CD14-positive monocyte (primary cell): ENCODE results near the gene TFPI2. TPM values are rescaled to one million over a fixed set of nuclear protein-coding genes. Genes with fewer than 3 reads are reported as not detected.

Source experiments
- DNase-seq, 3 donors: peaks; one replicate each; pipeline ENCODE4 v3.0.0-alpha.2; 2011 to 2022
- H2AFZ ChIP-seq: 2 replicates; pipeline ENCODE4 v1.6.0; 2012; ENCODE audit warnings: mild to moderate bottlenecking, low read depth, low read length, inconsistent platforms; ENCODE audit not compliant: insufficient read depth, poor library complexity, severe bottlenecking
- H3K27ac ChIP-seq, 2 donors: 1 replicate in 1 of 2; 2 replicates in 1 of 2; pipeline ENCODE4 v1.5.1; 2012 to 2013; ENCODE audit warnings: low read length in 2 of 2, control low read depth in 1 of 2, inconsistent platforms in 1 of 2, low read depth in 1 of 2, mild to moderate bottlenecking in 1 of 2
- H3K27me3 ChIP-seq, 2 donors: one replicate each; pipeline versions ENCODE4 v1.6.0 to v1.6.1; 2011 to 2013; ENCODE audit warnings: low read length in 2 of 2; ENCODE audit not compliant: control insufficient read depth in 2 of 2, insufficient read depth in 2 of 2
- H3K36me3 ChIP-seq, 2 donors: replicated peaks in 1 of 2; 1 replicate in 1 of 2; 2 replicates in 1 of 2; pipeline versions ENCODE4 v1.5.1 to v1.6.1; 2012 to 2013; ENCODE audit warnings: low read length in 2 of 2, control low read depth in 1 of 2, inconsistent platforms in 1 of 2, mild to moderate bottlenecking in 1 of 2; ENCODE audit not compliant: insufficient read depth in 2 of 2, control insufficient read depth in 1 of 2
- H3K4me1 ChIP-seq, 2 donors: 1 replicate in 1 of 2; 2 replicates in 1 of 2; pipeline versions ENCODE4 v1.5.1 to v1.6.1; 2012 to 2013; ENCODE audit warnings: low read length in 2 of 2, control low read depth in 1 of 2, inconsistent platforms in 1 of 2, mild to moderate bottlenecking in 1 of 2, moderate library complexity in 1 of 2; ENCODE audit not compliant: insufficient read depth in 2 of 2, control insufficient read depth in 1 of 2
- H3K4me2 ChIP-seq: replicated peaks from 2 replicates; pipeline ENCODE3; 2012; ENCODE audit warnings: low read length, moderate library complexity, mild to moderate bottlenecking; ENCODE audit not compliant: poor library complexity, severe bottlenecking; ENCODE audit errors: extremely low read depth
- H3K4me3 ChIP-seq, 3 experiments: fragments of 200-600 bp in 1 of 3; sonication (generic) in 1 of 3; replicated peaks in 1 of 3; 1 replicate in 2 of 3; 2 replicates in 1 of 3; pipeline ENCODE4 v1.5.1; 2011 to 2013; ENCODE audit warnings: low read length in 3 of 3, mild to moderate bottlenecking in 3 of 3, control low read depth in 2 of 3, low read depth in 2 of 3, inconsistent platforms in 1 of 3, moderate library complexity in 1 of 3
- H3K79me2 ChIP-seq: 2 replicates; pipeline ENCODE4 v1.6.0; 2012; ENCODE audit warnings: mild to moderate bottlenecking, control low read depth, inconsistent platforms, low read length, moderate library complexity; ENCODE audit not compliant: insufficient read depth
- H3K9ac ChIP-seq: 2 replicates; pipeline ENCODE4 v1.6.0; 2017; ENCODE audit warnings: low read length, mild to moderate bottlenecking; ENCODE audit not compliant: insufficient read depth, poor library complexity, severe bottlenecking
- H3K9me3 ChIP-seq, 2 donors: replicated peaks in 1 of 2; 1 replicate in 1 of 2; 2 replicates in 1 of 2; pipeline versions ENCODE4 v1.5.1 to v1.6.1; 2012 to 2013; ENCODE audit warnings: low read length in 2 of 2, control low read depth in 1 of 2; ENCODE audit not compliant: control insufficient read depth in 1 of 2, insufficient read depth in 1 of 2
- H4K20me1 ChIP-seq: 2 replicates; pipeline ENCODE4 v1.6.0; 2012; ENCODE audit warnings: mild to moderate bottlenecking, low read length, control low read depth, moderate library complexity; ENCODE audit not compliant: insufficient read depth
- H3K27ac Mint-ChIP-seq, 7 donors: one replicate each; pipeline ENCODE4 v1.8.0; 2020; ENCODE audit warnings: mild to moderate bottlenecking in 7 of 7, mixed read lengths in 7 of 7, moderate library complexity in 6 of 7, inconsistent platforms in 2 of 7
- H3K27me3 Mint-ChIP-seq, 3 donors: one replicate each; pipeline ENCODE4 v1.8.0; 2021 to 2022; ENCODE audit warnings: low read depth in 3 of 3, mild to moderate bottlenecking in 3 of 3, mixed read lengths in 3 of 3, moderate library complexity in 3 of 3, inconsistent platforms in 1 of 3
- H3K36me3 Mint-ChIP-seq, 2 donors: one replicate each; pipeline ENCODE4 v1.8.0; 2020; ENCODE audit warnings: mixed read lengths in 2 of 2, inconsistent platforms in 1 of 2, mild to moderate bottlenecking in 1 of 2
- H3K4me1 Mint-ChIP-seq: one replicate; pipeline ENCODE4 v1.8.0; 2020; ENCODE audit warnings: mild to moderate bottlenecking, mixed read lengths
- H3K4me3 Mint-ChIP-seq, 2 donors: one replicate each; pipeline ENCODE4 v1.8.0; 2020; ENCODE audit warnings: mild to moderate bottlenecking in 2 of 2, mixed read lengths in 2 of 2, moderate library complexity in 1 of 2
- H3K9me3 Mint-ChIP-seq, 7 donors: one replicate each; pipeline ENCODE4 v1.8.0; 2020 to 2022; ENCODE audit warnings: mixed read lengths in 7 of 7, mild to moderate bottlenecking in 6 of 7, moderate library complexity in 6 of 7, inconsistent platforms in 2 of 7
- CTCF ChIP-seq: fragments of 200-600 bp; IDR thresholded peaks from one replicate; pipeline ENCODE4 v1.8.0; 2022; ENCODE audit warnings: antibody characterized with exemption, mild to moderate bottlenecking
- WGBS: methylation state at CpG from one replicate; pipeline ENCODE4 v1.1.5; 2013; ENCODE audit warnings: missing lambda C conversion rate; ENCODE audit not compliant: insufficient coverage; 5-methylcytosine and 5-hydroxymethylcytosine counted together
- intact Hi-C, 2 donors: fragments of 100-400 bp; cut with micrococcal nuclease; formaldehyde crosslinking; loops; one replicate each; pipeline versions ENCODE4 v1.15.0 to v1.15.1; 2023
- polyA plus RNA-seq, 3 donors: library from polyadenylated mRNA; depleted of rRNA in 1 of 3; unstranded in 2 of 3; stranded (reverse) in 1 of 3; fragments of 300-500 nt in 2 of 3; fragments of >200 nt in 1 of 3; fragmentation: Illumina TruSeq in 2 of 3; gene quantifications; 1 replicate in 2 of 3; 2 replicates in 1 of 3; pipeline ENCODE4 v1.2.3, GENCODE V29; 2012 to 2021

Gene TFPI2
- polyA plus RNA-seq, 3 donors = not detected

- Histone ChIP-seq H3K4me3 (no peak overlapping the region), H3K27me3 (peaks cover 26 to 34% of the 10 kb centered on the region in 2 donors), H3K27ac (no peak overlapping the region), H3K4me1 (no peaks in the 10 kb centered on the region), H3K36me3 (no peaks in the 10 kb centered on the region), H3K79me2 (no peaks in the 10 kb centered on the region), H2AFZ (no peak overlapping the region), H3K4me2 (no peak overlapping the region), H4K20me1 (no peaks in the 10 kb centered on the region), H3K9me3 (no peaks in the 10 kb centered on the region), H3K9ac (no peak overlapping the region)
- H3K4me3 Mint-ChIP-seq = no peak overlapping the region
- peaks cover 28 to 42% (median 33%) of the 10 kb centered on the region in 3 donors for H3K27me3 Mint-ChIP-seq
- intact Hi-C loops = no loop called here
- no peak overlapping the region for H3K27ac Mint-ChIP-seq
- H3K4me1 Mint-ChIP-seq = peaks cover 6% of the 10 kb centered on the region
- peaks cover 0 to 2% of the 10 kb centered on the region in 2 donors for H3K36me3 Mint-ChIP-seq
- TF ChIP-seq CTCF = no peak
- no peak for DNase-seq
- peaks cover 0 to 12% (median 4%) of the 10 kb centered on the region in 7 donors for H3K9me3 Mint-ChIP-seq
- WGBS = no CpG with 5 or more reads among the region's 1 CpG
Measured at GRCh38 chr7:93894426-93894825, 3.9 kb upstream of the TFPI2 start.

- no peak for TF ChIP-seq CTCF
- no peak overlapping the region for H3K27ac Mint-ChIP-seq
- Histone ChIP-seq H3K4me2 (no peak overlapping the region), H3K9ac (no peak overlapping the region), H3K79me2 (no peaks in the 10 kb centered on the region), H4K20me1 (no peaks in the 10 kb centered on the region), H3K4me1 (no peaks in the 10 kb centered on the region), H3K4me3 (no peak overlapping the region), H3K36me3 (no peaks in the 10 kb centered on the region), H2AFZ (no peak overlapping the region), H3K27me3 (peaks cover 34 to 47% of the 10 kb centered on the region in 2 donors), H3K27ac (no peak overlapping the region), H3K9me3 (no peaks in the 10 kb centered on the region)
- intact Hi-C loops = no loop called here
- WGBS = 0% methylated on average over 26 of the region's 28 CpGs
- no peak for DNase-seq
- peaks cover 0 to 2% of the 10 kb centered on the region in 2 donors for H3K36me3 Mint-ChIP-seq
- H3K27me3 Mint-ChIP-seq = peaks cover 35 to 50% (median 43%) of the 10 kb centered on the region in 3 donors
- H3K9me3 Mint-ChIP-seq = peaks cover 0 to 12% (median 4%) of the 10 kb centered on the region in 7 donors
- H3K4me3 Mint-ChIP-seq = peak overlapping the region in 1 of 2 donors; percentile 85
- H3K4me1 Mint-ChIP-seq = peaks cover 6% of the 10 kb centered on the region
Measured at GRCh38 chr7:93890041-93890463, 501 bp downstream of the TFPI2 start.
